HG03442 (cell line): ENCODE measurements around the gene GTPBP1.
A peak's percentile ranks its signal among the peaks of the same experiment; 100 is the strongest.

Experiments
- ATAC-seq: cut with Tn5 transposase; IDR thresholded peaks from one replicate; pipeline ENCODE4 v1.9.1; 2021; ENCODE audit warnings: mild to moderate bottlenecking, moderate library complexity; ENCODE audit not compliant: unreplicated experiment

The GTPBP1 gene

GRCh38 chr22:38705235-38706100 is at the start of gene GTPBP1:
Gene GTPBP1, plus strand, starts transcription at chr22:38705944. Its CDS starts 12 bp downstream, at chr22:38705956.
- peak; percentile 66 for ATAC-seq

GRCh38 chr22:38656256-38657044 is 49.3 kb upstream of the GTPBP1 start, which contains the start of the genes CBY1 and FAM227A:
Gene CBY1, plus strand, starts transcription at chr22:38656638. Its CDS starts 11,417 bp downstream, at chr22:38668055.
Gene FAM227A, minus strand, starts transcription at chr22:38656392. Its CDS starts 6,224 bp downstream, at chr22:38650168.
- peak; percentile 72 for ATAC-seq

GRCh38 chr22:38657045-38657909 is 48.5 kb upstream of the GTPBP1 start:
- ATAC-seq, result no peak

GRCh38 chr22:38674888-38675287 is 30.9 kb upstream of the GTPBP1 start:
- no peak for ATAC-seq

- no peak for ATAC-seq
Measured at GRCh38 chr22:38675833-38676232, 29.9 kb upstream of the GTPBP1 start.

- peak; percentile 89 for ATAC-seq
Measured at GRCh38 chr22:38681582-38682335, 24.0 kb upstream of the GTPBP1 start, which contains the start of gene TOMM22. Gene TOMM22, plus strand, starts transcription at chr22:38681957. Its CDS starts 22 bp downstream, at chr22:38681979.

GRCh38 chr22:38684895-38685294 is 20.8 kb upstream of the GTPBP1 start:
- ATAC-seq, result no peak

GRCh38 chr22:38685761-38686160 is 20.0 kb upstream of the GTPBP1 start:
- ATAC-seq, result no peak

- no peak for ATAC-seq
Measured at GRCh38 chr22:38689651-38690050, 16.1 kb upstream of the GTPBP1 start.

GRCh38 chr22:38694049-38694448 is 11.7 kb upstream of the GTPBP1 start:
- ATAC-seq, result no peak

- ATAC-seq, result no peak
Measured at GRCh38 chr22:38694940-38695339, 10.8 kb upstream of the GTPBP1 start.

GRCh38 chr22:38696606-38697424 is 8.9 kb upstream of the GTPBP1 start:
- no peak for ATAC-seq

- no peak for ATAC-seq
Measured at GRCh38 chr22:38697425-38698089, 8.2 kb upstream of the GTPBP1 start.

GRCh38 chr22:38698407-38699094 is 7.2 kb upstream of the GTPBP1 start:
- no peak for ATAC-seq

- ATAC-seq, result no peak
Measured at GRCh38 chr22:38699143-38699542, 6.6 kb upstream of the GTPBP1 start.

GRCh38 chr22:38699784-38700183 is 6.0 kb upstream of the GTPBP1 start:
- ATAC-seq, result no peak

GRCh38 chr22:38700270-38700788 is 5.4 kb upstream of the GTPBP1 start:
- ATAC-seq, result no peak
